Spleen (tissue), 11 donors: ENCODE results near the gene SARS1. TPM values are rescaled to one million over a fixed set of nuclear protein-coding genes. Genes with fewer than 3 reads are reported as not detected.
A peak's percentile ranks its signal among the peaks of the same experiment; 100 is the strongest.

ENCODE experiments used
- DNase-seq: peaks from one replicate; pipeline ENCODE4 v3.0.0-alpha.2; 2020
- H3K27ac ChIP-seq, 8 donors: fragments of 200-600 bp; sonication (generic) in 7 of 8; 1 replicate in 4 of 8; 2 replicates in 4 of 8; pipeline versions ENCODE4 v1.5.0 to v1.8.0; 2016 to 2021; ENCODE audit warnings: inconsistent platforms in 4 of 8, mild to moderate bottlenecking in 4 of 8, moderate library complexity in 1 of 8
- H3K27me3 ChIP-seq, 7 donors: fragments of 200-600 bp; sonication (generic) in 6 of 7; replicated peaks in 1 of 7; 1 replicate in 4 of 7; 2 replicates in 3 of 7; pipeline versions ENCODE4 v1.5.0 to v1.8.0; 2016 to 2021; ENCODE audit warnings: inconsistent platforms in 3 of 7, mild to moderate bottlenecking in 1 of 7
- H3K36me3 ChIP-seq, 6 donors: fragments of 200-600 bp; sonication (generic) in 5 of 6; 1 replicate in 4 of 6; 2 replicates in 2 of 6; pipeline versions ENCODE4 v1.5.0 to v1.8.0; 2016 to 2021; ENCODE audit warnings: inconsistent platforms in 2 of 6
- H3K4me1 ChIP-seq, 6 donors: fragments of 200-600 bp; sonication (generic) in 5 of 6; 1 replicate in 3 of 6; 2 replicates in 3 of 6; pipeline versions ENCODE4 v1.5.0 to v1.8.0; 2016 to 2021; ENCODE audit warnings: inconsistent platforms in 3 of 6
- H3K4me3 ChIP-seq, 8 donors: fragments of 200-600 bp; sonication (generic) in 7 of 8; 1 replicate in 4 of 8; 2 replicates in 4 of 8; pipeline versions ENCODE4 v1.5.0 to v1.8.0; 2016 to 2021; ENCODE audit warnings: inconsistent platforms in 4 of 8, mild to moderate bottlenecking in 4 of 8, moderate library complexity in 2 of 8
- H3K9me3 ChIP-seq, 8 donors: fragments of 200-600 bp; sonication (generic) in 7 of 8; 1 replicate in 4 of 8; 2 replicates in 4 of 8; pipeline versions ENCODE4 v1.5.0 to v1.8.0; 2016 to 2021; ENCODE audit warnings: inconsistent platforms in 4 of 8
- POLR2A ChIP-seq, 3 donors: fragments of 450-650 bp; IDR thresholded peaks; one replicate each; pipeline ENCODE4 v1.5.1; 2017; ENCODE audit warnings: antibody characterized with exemption in 3 of 3, mild to moderate bottlenecking in 1 of 3
- POLR2AphosphoS5 ChIP-seq, 3 donors: sonication (generic); formaldehyde crosslinking; IDR thresholded peaks; one replicate each; pipeline ENCODE4 v1.5.1; 2017; ENCODE audit warnings: antibody characterized with exemption in 3 of 3
- WGBS, 5 donors: extraction: QIAGEN DNeasy Blood & Tissue Kit in 3 of 5; methylation state at CpG; one replicate each; pipeline versions ENCODE4 v1.1.5 to v1.1.7; 2013 to 2018; 5-methylcytosine and 5-hydroxymethylcytosine counted together
- intact Hi-C: fragments of 100-400 bp; cut with DNase I; formaldehyde crosslinking; loops from one replicate; pipeline ENCODE4 v1.15.0; 2023; ENCODE audit warnings: low total_unique reads
- polyA plus RNA-seq, 3 donors: library from polyadenylated mRNA; stranded (reverse); fragments of 200-250 nt; gene quantifications; one replicate each; pipeline ENCODE4 v1.2.1, GENCODE V29; 2013
- total RNA-seq, 7 donors: library from RNA; depleted of rRNA in 3 of 7; stranded (reverse); fragments of >200 nt in 3 of 7; fragmentation: NEBNext Ultra II Directional in 4 of 7; extraction: Animal tissue kit (Norgen Biotek cat#: 25700) in 4 of 7; gene quantifications; one replicate each; pipeline versions ENCODE4 v1.1.0 to v1.2.1, GENCODE V29; 2016 to 2021
- TF ChIP-seq, protein P1 (sequence below), 11 experiments: fragments of 200-600 bp in 7 of 11; fragments of 450-650 bp in 4 of 11; sonication (generic) in 4 of 11; IDR thresholded peaks in 8 of 11; conservative IDR thresholded peaks in 3 of 11; 1 replicate in 7 of 11; 2 replicates in 4 of 11; pipeline versions ENCODE4 v1.4.0 to v1.8.0; 2016 to 2021; ENCODE audit warnings: antibody characterized with exemption in 11 of 11, inconsistent platforms in 4 of 11, mild to moderate bottlenecking in 1 of 11
- donor health status: healthy with polysubstance abuse.
- donor health status: DM: no; HTN: no; CAD: no; lungs with moderate emphysema.
- donor health status: DM: no; HTN: no; CAD: no.
- donor health status: Bipolar disorder and iron deficiency.
- donor health status: healthy.
- donor health status: DM: no; HTN: no; CAD: no.
- donor health status: DM: yes; HTN: yes; CAD: no.

The SARS1 gene
- total and polyA plus RNA-seq, 10 donors, result 47.2 to 138 (median 99.0) TPM

DNA sequence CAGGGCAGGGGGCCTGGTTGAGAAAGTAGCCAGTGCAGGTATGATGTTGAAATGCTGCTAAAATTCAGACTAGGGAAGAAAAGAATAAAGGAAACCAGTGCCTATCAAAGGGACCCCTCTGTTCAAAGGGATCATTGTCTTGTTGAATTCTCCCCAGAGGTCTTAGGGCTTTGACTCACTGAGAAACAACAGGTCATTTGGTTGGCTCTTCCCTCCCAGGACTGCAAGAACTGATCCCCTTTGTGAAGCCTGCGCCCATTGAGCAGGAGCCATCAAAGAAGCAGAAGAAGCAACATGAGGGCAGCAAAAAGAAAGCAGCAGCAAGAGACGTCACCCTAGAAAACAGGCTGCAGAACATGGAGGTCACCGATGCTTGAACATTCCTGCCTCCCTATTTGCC, 23.8 kb downstream of the SARS1 start:
- Histone ChIP-seq H3K36me3 (peaks cover 3 to 72% (median 69%) of the 10 kb centered on the region in 6 donors), H3K27ac (no peak overlapping the region), H3K9me3 (no peaks in the 10 kb centered on the region), H3K27me3 (peaks cover 0 to 18% (median 0%) of the 10 kb centered on the region in 7 donors), H3K4me1 (peaks cover 8 to 23% (median 16%) of the 10 kb centered on the region in 6 donors), H3K4me3 (no peak overlapping the region)
- intact Hi-C loops, result no loop called here
- no peak for TF ChIP-seq POLR2AphosphoS5 (IDR thresholded peaks at IDR 0.05)
- TF ChIP-seq POLR2A (IDR thresholded peaks at IDR 0.05), result no peak
- TF ChIP-seq, protein P1, sequence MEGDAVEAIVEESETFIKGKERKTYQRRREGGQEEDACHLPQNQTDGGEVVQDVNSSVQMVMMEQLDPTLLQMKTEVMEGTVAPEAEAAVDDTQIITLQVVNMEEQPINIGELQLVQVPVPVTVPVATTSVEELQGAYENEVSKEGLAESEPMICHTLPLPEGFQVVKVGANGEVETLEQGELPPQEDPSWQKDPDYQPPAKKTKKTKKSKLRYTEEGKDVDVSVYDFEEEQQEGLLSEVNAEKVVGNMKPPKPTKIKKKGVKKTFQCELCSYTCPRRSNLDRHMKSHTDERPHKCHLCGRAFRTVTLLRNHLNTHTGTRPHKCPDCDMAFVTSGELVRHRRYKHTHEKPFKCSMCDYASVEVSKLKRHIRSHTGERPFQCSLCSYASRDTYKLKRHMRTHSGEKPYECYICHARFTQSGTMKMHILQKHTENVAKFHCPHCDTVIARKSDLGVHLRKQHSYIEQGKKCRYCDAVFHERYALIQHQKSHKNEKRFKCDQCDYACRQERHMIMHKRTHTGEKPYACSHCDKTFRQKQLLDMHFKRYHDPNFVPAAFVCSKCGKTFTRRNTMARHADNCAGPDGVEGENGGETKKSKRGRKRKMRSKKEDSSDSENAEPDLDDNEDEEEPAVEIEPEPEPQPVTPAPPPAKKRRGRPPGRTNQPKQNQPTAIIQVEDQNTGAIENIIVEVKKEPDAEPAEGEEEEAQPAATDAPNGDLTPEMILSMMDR (IDR thresholded peaks at IDR 0.05 in 8 of 11, conservative IDR thresholded peaks at IDR 0.05 in 3 of 11), result no peak
- WGBS, 5 donors, result 93 to 100% (median 97%) methylated on average over 3 of the region's 3 CpGs
- no peak for DNase-seq

DNA sequence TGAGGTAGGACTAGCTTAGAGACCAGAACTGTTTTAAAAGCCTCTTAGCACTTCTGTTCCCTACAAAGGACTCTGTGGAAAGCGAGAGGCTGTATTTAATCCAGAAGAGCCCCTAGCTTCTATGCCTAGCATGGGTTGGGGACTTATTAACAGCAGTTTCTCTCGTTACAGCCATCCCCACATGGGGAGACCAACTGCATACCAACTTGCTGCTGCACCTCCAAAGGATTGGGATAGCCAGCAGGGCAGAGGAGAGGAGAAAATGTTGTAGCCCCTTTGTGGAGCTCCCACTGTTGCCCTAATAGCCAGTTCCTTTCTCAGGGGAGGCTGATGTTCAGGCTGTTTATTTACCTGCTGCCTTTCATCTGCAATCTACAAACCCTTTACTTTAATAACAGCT, 24.7 kb downstream of the SARS1 start:
- Histone ChIP-seq H3K4me1 (peaks cover 8 to 25% (median 17%) of the 10 kb centered on the region in 6 donors), H3K4me3 (no peak overlapping the region), H3K9me3 (no peaks in the 10 kb centered on the region), H3K27me3 (peaks cover 0 to 26% (median 0%) of the 10 kb centered on the region in 7 donors), H3K27ac (no peak overlapping the region), H3K36me3 (peaks cover 3 to 63% (median 60%) of the 10 kb centered on the region in 6 donors)
- DNase-seq, result no peak
- intact Hi-C loops, result no loop called here
- 89 to 100% (median 94%) methylated on average over 2 of the region's 2 CpGs for WGBS, 5 donors
- TF ChIP-seq, protein P1 (IDR thresholded peaks at IDR 0.05 in 8 of 11, conservative IDR thresholded peaks at IDR 0.05 in 3 of 11), result no peak
- no peak for TF ChIP-seq POLR2AphosphoS5 (IDR thresholded peaks at IDR 0.05)
- TF ChIP-seq POLR2A (IDR thresholded peaks at IDR 0.05), result no peak

DNA sequence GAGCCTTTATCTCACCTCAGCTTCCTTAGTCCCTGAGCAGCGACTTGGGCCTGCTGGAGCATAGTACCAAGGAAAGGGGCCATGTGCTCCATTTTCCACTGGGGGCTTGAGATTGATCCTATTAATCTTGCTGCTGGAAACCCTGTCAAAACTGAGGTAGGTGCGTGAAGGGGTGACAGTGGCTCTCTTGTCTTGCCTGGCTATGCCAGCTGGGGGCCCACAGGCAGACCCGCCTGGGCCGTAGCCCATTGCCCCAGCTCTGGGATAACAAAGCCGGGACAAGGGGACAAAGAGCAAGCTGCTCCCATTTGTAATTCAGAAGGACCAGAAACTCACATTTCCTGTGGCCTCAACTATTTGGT, 25.3 kb downstream of the SARS1 start:
- H3K27me3 ChIP-seq, result peaks cover 0 to 33% (median 0%) of the 10 kb centered on the region in 7 donors
- intact Hi-C loops, result no loop called here
- no peak overlapping the region for H3K4me3 ChIP-seq
- no peak for TF ChIP-seq POLR2A (IDR thresholded peaks at IDR 0.05)
- TF ChIP-seq POLR2AphosphoS5 (IDR thresholded peaks at IDR 0.05), result no peak
- TF ChIP-seq, protein P1 (IDR thresholded peaks at IDR 0.05 in 8 of 11, conservative IDR thresholded peaks at IDR 0.05 in 3 of 11), result no peak
- WGBS, 5 donors, result 79 to 94% (median 88%) methylated on average over 5 of the region's 5 CpGs
- H3K9me3 ChIP-seq, result no peaks in the 10 kb centered on the region
- H3K4me1 ChIP-seq, result peaks cover 8 to 25% (median 17%) of the 10 kb centered on the region in 6 donors
- peaks cover 3 to 57% (median 55%) of the 10 kb centered on the region in 6 donors for H3K36me3 ChIP-seq
- no peak overlapping the region for H3K27ac ChIP-seq
- no peak for DNase-seq

DNA sequence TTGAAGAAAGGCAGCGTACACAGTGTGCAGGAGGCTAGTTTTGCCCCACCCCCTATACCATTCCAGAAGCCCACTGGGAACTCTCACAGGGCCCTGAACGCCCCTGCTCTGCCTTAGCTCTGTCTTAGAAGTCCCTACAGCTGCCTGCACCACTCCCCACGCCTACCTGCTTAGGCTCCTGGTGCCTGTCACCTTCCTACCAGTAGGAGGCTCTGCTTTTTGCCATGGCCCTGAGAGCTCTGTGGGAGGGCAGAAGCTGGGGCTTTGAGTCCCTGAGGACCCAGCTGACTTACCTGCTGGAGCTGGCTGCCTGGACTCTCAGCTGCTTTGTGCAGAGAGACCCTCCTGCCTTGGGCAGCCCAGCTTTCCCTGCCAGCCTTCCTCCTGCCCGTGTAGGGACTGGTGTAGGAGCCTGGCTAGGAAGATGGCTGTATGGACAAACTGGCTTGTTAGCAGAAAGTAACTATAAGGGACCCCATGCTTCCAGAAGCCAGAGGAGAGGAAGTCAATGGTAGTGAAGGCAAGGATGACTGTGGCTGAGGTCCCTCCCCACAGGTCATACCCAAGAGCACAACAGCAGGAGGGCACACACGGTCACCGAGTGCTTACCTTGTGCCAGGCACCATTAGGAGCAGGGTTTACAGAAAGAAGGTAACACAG, 25.8 kb downstream of the SARS1 start:
- peaks cover 0 to 38% (median 0%) of the 10 kb centered on the region in 7 donors for H3K27me3 ChIP-seq
- TF ChIP-seq POLR2AphosphoS5 (IDR thresholded peaks at IDR 0.05) (peak; percentile 12 to 40 (median 18)), POLR2A (IDR thresholded peaks at IDR 0.05) (no peak)
- TF ChIP-seq, protein P1 (IDR thresholded peaks at IDR 0.05 in 8 of 11, conservative IDR thresholded peaks at IDR 0.05 in 3 of 11), result peak in 8 of 11 experiments; percentile 15 to 63 (median 40)
- intact Hi-C loops, result no loop called here
- H3K27ac ChIP-seq, result peak overlapping the region in 1 of 8 donors; percentile 17
- H3K4me1 ChIP-seq, result peaks cover 8 to 25% (median 17%) of the 10 kb centered on the region in 6 donors
- DNase-seq, result peak; percentile 72
- no peak overlapping the region for H3K4me3 ChIP-seq
- WGBS, 5 donors, result 63 to 76% (median 71%) methylated on average over 6 of the region's 6 CpGs
- peaks cover 3 to 52% (median 50%) of the 10 kb centered on the region in 6 donors for H3K36me3 ChIP-seq
- no peaks in the 10 kb centered on the region for H3K9me3 ChIP-seq
